Measurements from ENCODE around the gene STRAP. TPM values are rescaled to one million over a fixed set of nuclear protein-coding genes. Genes with fewer than 3 reads are reported as not detected.

The STRAP gene
- total and polyA plus RNA-seq, 2 donors (not counting 3 experiments of a cell fraction or from before 2014, with no cell fraction given), result 76.9 to 138 TPM

- intact Hi-C loops (cut with micrococcal nuclease), result no loop called here
- no peak overlapping the region for H3K4me2 ChIP-seq (ENCODE audit: insufficient read depth, low read length)
- H3K9ac ChIP-seq (replicated peaks; ENCODE audit: extremely low read depth, insufficient read depth, low read length), result no peak overlapping the region
- H3K4me1 ChIP-seq (ENCODE audit: control insufficient read depth, extremely low read depth, insufficient read depth, low read length), result no peaks in the 10 kb centered on the region
- no peak overlapping the region for H3K27ac ChIP-seq (ENCODE audit: insufficient read depth, low read depth, low read length)
- no peaks in the 10 kb centered on the region for H3K9me1 ChIP-seq (replicated peaks; ENCODE audit: control insufficient read depth, extremely low read depth, insufficient read depth, low read length)
- no peaks in the 10 kb centered on the region for H3K79me2 ChIP-seq (ENCODE audit: control insufficient read depth, insufficient read depth, low read length)
- TF ChIP-seq FOS (IDR thresholded peaks at IDR 0.05; ENCODE audit: borderline replicate concordance, insufficient read depth, low read length) (no peak), MAX (IDR thresholded peaks at IDR 0.05; ENCODE audit: insufficient read depth, insufficient read length) (no peak), POLR2AphosphoS5 (IDR thresholded peaks at IDR 0.05; ENCODE audit: insufficient read depth, low read depth, low read length) (no peak), MYC (IDR thresholded peaks at IDR 0.05; ENCODE audit: low read depth, low read length) (no peak), GATA2 (IDR thresholded peaks at IDR 0.05; ENCODE audit: insufficient read depth, insufficient read length, low read depth, low read length) (no peak), EZH2 (IDR thresholded peaks at IDR 0.05; ENCODE audit: borderline replicate concordance, low read depth, low read length, severe bottlenecking) (no peak)
- ChIA-PET CTCF (interaction anchor here (1.5 to 3.4 kb wide), 2 partner anchors 261 to 267 kb away, joined by 8 to 13 read pairs; no protein-coding TSS in a partner anchor), POLR2A (no interaction called here)
- dilution Hi-C loops (cut with MboI; ENCODE audit: extremely low pct_ligation_motif_present, low sequenced_read_pairs), result no loop called here
- no peaks in the 10 kb centered on the region for H3K27me3 ChIP-seq (ENCODE audit: control insufficient read depth in 2 of 2, insufficient read depth in 2 of 2, low read length in 2 of 2)
- BruUV-seq (replicated peaks), result no TSS peak
- no peak overlapping the region for H3K4me3 ChIP-seq (replicated peaks in 1 of 3; ENCODE audit: insufficient read depth in 1 of 3, low read depth in 1 of 3, low read length in 3 of 3)
- H2AFZ ChIP-seq (ENCODE audit: low read depth, low read length), result no peak overlapping the region
- no peaks in the 10 kb centered on the region for H3K36me3 ChIP-seq (ENCODE audit: control insufficient read depth in 2 of 2, extremely low read depth in 1 of 2, insufficient read depth in 2 of 2, low read length in 2 of 2)
- FAIRE-seq (no peak), DNase-seq (ENCODE audit: low read depth, low spot score) (no peak)
- no peaks in the 10 kb centered on the region for H4K20me1 ChIP-seq (replicated peaks; ENCODE audit: control insufficient read depth, extremely low read depth, insufficient read depth, low read length)
- H3K9me3 ChIP-seq (replicated peaks; ENCODE audit: control insufficient read depth, insufficient read depth, low read length), result no peaks in the 10 kb centered on the region
Measured at GRCh38 chr12:15851919-15852318, 30.3 kb upstream of the STRAP start.

GRCh38 chr12:15852383-15852782, 29.8 kb upstream of the STRAP start:
- H2AFZ ChIP-seq (ENCODE audit: low read depth, low read length), result no peak overlapping the region
- H3K9me3 ChIP-seq (replicated peaks; ENCODE audit: control insufficient read depth, insufficient read depth, low read length), result no peaks in the 10 kb centered on the region
- no peaks in the 10 kb centered on the region for H3K9me1 ChIP-seq (replicated peaks; ENCODE audit: control insufficient read depth, extremely low read depth, insufficient read depth, low read length)
- no TSS peak for BruUV-seq (replicated peaks)
- no peaks in the 10 kb centered on the region for H3K27me3 ChIP-seq (ENCODE audit: control insufficient read depth in 2 of 2, insufficient read depth in 2 of 2, low read length in 2 of 2)
- no peaks in the 10 kb centered on the region for H3K79me2 ChIP-seq (ENCODE audit: control insufficient read depth, insufficient read depth, low read length)
- H3K9ac ChIP-seq (replicated peaks; ENCODE audit: extremely low read depth, insufficient read depth, low read length), result no peak overlapping the region
- dilution Hi-C loops (cut with MboI; ENCODE audit: extremely low pct_ligation_motif_present, low sequenced_read_pairs) (no loop called here), intact Hi-C loops (cut with micrococcal nuclease) (no loop called here)
- no peak overlapping the region for H3K4me3 ChIP-seq (replicated peaks in 1 of 3; ENCODE audit: insufficient read depth in 1 of 3, low read depth in 1 of 3, low read length in 3 of 3)
- DNase-seq (ENCODE audit: low read depth, low spot score) (no peak), FAIRE-seq (no peak)
- CTCF ChIA-PET, result interaction anchor here (1.5 to 3.4 kb wide), 2 partner anchors 262 to 268 kb away, joined by 8 to 13 read pairs; no protein-coding TSS in a partner anchor
- POLR2A ChIA-PET, result no interaction called here
- H4K20me1 ChIP-seq (replicated peaks; ENCODE audit: control insufficient read depth, extremely low read depth, insufficient read depth, low read length), result no peaks in the 10 kb centered on the region
- no peak for TF ChIP-seq FOS (IDR thresholded peaks at IDR 0.05; ENCODE audit: borderline replicate concordance, insufficient read depth, low read length)
- no peak for TF ChIP-seq MAX (IDR thresholded peaks at IDR 0.05; ENCODE audit: insufficient read depth, insufficient read length)
- TF ChIP-seq GATA2 (IDR thresholded peaks at IDR 0.05; ENCODE audit: insufficient read depth, insufficient read length, low read depth, low read length), result no peak
- TF ChIP-seq MYC (IDR thresholded peaks at IDR 0.05; ENCODE audit: low read depth, low read length), result no peak
- TF ChIP-seq POLR2A (IDR thresholded peaks at IDR 0.05; ENCODE audit: low read depth, low read length), result no peak
- TF ChIP-seq EZH2 (IDR thresholded peaks at IDR 0.05; ENCODE audit: borderline replicate concordance, low read depth, low read length, severe bottlenecking), result no peak
- H3K27ac ChIP-seq (ENCODE audit: insufficient read depth, low read depth, low read length), result no peak overlapping the region
- H3K4me2 ChIP-seq (ENCODE audit: insufficient read depth, low read length), result no peak overlapping the region
- H3K36me3 ChIP-seq (ENCODE audit: control insufficient read depth in 2 of 2, extremely low read depth in 1 of 2, insufficient read depth in 2 of 2, low read length in 2 of 2), result no peaks in the 10 kb centered on the region
- no peaks in the 10 kb centered on the region for H3K4me1 ChIP-seq (ENCODE audit: control insufficient read depth, extremely low read depth, insufficient read depth, low read length)

All from endothelial cell of umbilical vein (primary cell).